G401 (cell line): Measurements from ENCODE around the gene FUT8. TPM values are rescaled to one million over a fixed set of nuclear protein-coding genes. Genes with fewer than 3 reads are reported as not detected.
"Not testable (repeated sequence)": the region's sequence is repeated elsewhere in the genome, so short reads cannot be mapped to it uniquely, and the experiment has no call there.

Experiments used
- DNase-seq: peaks from one replicate; pipeline ENCODE4 v3.0.0-alpha.2; 2015; ENCODE audit warnings: low spot score
- in situ Hi-C: cut with HindIII; loops from 2 replicates; pipeline ENCODE4 v1.10.0; 2016; ENCODE audit warnings: low sequenced_read_pairs, mixed read lengths
- total RNA-seq: library from RNA; depleted of rRNA; stranded (reverse); fragments of >200 nt; shearing (Covaris generic); gene quantifications from 2 replicates; pipeline ENCODE4 v1.2.3, GENCODE V29; 2014

The FUT8 gene
- total RNA-seq, 1 experiment from 2014 or later, result 43.1 TPM

DNA sequence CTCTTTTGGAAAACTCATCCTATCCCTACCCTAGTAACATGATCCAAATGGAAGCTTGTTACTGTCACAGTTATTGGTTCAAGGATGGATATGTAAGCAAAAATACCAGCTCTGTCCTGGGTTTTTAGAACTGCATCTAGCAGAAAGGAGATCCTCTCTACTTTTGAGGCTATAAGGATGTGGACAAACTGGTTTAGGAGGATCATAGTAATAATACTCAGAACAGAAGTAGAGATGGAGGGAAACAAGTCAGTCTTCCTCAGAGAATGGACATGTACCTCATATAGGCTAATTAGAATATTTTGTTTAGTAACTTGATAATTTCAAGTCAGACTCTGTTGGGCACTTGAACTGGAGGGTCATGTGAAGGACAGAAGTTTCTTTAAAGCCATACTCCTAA is 26.6 kb downstream of the FUT8 start:
- DNase-seq, result no peak
- in situ Hi-C loops, result no loop called here

DNA sequence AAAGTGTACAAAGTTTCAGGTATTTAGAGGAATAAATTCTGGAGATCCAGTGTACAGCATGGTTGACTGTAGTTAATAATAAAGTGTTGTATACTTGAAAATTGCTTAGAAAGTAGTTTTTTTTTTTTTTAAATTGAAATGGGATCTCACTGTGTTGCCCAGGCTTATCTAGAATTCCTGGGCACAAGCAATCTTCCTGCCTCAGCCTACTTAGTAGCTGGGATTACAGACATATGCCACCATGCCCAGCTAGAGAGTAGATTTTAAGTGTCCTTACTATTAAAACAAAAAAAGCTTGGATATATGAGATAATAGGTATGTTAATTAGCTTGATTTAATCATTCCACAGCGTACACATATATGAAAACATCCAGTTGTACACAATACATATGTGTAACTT is 27.7 kb downstream of the FUT8 start:
- DNase-seq, result no peak
- in situ Hi-C loops, result no loop called here

DNA sequence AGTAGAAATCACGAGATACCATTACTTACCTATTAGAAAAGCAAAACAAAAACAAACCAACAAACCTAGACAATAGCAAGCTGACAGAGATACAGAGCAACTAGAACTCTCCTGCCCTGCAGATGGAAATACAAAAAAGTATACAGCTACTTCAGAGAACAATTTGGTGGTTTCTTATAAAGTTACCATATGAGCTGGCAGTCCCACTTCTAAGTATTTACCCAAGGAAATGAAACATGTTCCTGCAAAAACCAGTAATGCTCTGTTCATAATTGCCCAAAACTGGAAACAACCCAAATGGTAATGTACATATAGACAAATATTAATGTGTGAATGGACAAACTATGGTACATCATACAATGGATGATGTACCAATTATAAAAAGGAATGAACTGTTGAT is 31.7 kb downstream of the FUT8 start:
- in situ Hi-C loops, result no loop called here

DNA sequence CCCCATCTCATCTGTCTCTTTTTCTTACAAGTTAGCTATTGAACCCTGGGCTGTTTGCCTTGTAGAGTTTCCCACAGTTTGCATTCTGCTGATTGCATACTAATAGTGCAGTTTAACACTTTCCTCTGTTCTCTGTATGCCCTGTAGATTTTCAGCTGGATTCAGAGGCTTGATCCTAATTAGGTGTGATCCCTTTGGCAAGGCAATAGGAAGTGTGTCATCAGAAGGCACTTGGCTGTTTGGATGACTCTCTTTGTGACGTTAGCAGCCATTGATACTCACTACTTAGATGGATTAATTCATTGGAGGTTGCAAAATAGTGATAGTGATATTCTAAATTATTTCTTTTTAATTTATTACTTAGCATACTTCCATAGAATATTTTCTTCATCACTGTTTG is 33.6 kb downstream of the FUT8 start:
- DNase-seq, result peak; percentile 43
- in situ Hi-C loops, result no loop called here

More for the DNA sequence above, 31.7 kb downstream of the FUT8 start:
- DNase-seq, result no peak

DNA sequence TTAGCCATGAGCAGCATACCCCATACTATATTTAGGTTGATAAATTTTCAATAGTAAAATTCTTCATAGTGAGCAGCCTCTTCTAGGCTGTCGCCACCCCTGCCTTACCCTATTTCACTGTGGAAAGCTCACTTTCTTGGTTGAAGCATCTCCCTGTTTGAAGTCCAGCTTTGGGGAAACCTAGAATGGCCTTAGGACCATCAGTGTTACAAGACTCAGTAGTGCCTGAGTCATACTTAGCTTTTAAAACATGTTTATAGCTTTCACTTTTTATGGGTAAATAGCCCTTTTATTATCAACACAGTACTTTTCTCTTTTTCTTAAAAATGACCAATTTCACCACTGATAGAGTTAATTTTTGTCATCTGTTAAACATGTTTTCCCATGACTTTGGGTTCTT is 37.1 kb downstream of the FUT8 start:
- DNase-seq, result no peak
- in situ Hi-C loops, result no loop called here

DNA sequence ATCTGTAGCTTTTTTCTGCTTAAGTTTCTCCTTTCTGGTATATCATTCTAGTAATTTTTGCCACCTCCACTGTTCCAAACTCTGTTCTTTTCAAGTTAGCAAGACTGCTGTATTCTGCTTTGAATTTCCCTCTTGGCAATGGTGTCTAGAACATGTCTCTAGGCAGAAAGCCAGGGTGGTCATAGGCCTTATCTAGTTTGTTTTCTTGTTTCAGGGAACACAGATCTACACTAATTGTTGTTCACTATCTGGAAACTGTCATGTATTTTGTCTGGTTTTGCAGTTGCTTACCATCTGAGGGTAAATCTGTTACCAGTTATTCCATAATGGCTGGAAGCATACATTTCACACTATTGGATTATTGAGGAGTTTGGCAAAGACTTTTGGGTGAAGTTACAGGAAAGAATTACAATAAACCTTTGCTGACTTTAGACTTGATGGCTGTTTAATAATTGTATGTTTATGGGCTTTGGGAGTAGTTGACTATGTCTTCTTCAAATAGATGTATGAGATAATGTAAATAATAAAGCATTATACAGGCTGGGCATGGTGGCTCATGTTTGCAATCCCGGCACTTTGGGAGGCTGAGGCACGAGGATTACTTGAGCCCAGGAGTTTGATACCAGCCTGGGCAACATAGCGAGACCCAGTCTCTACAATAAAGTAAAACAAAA is 41.4 kb downstream of the FUT8 start:
- DNase-seq, result no peak
- in situ Hi-C loops, result no loop called here

DNA sequence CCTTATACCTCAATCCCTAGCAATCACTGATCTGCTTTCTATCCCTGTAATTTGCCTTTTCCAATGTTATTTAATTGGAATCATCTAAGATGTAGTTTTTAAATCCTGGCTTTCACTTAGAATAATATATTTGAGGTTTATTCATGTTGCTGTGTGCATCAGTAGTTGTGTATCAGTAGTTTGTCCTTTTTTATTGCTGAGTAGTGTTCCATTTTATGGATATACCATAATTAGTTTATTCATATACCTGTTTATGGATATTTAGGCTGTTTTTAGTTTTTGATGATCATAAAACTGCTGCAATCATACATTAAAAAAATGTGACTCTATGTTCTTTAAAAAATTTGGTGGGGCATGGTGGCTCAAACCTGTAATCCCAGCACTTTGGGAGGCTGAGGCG is 43.7 kb downstream of the FUT8 start:
- in situ Hi-C loops, result no loop called here

DNA sequence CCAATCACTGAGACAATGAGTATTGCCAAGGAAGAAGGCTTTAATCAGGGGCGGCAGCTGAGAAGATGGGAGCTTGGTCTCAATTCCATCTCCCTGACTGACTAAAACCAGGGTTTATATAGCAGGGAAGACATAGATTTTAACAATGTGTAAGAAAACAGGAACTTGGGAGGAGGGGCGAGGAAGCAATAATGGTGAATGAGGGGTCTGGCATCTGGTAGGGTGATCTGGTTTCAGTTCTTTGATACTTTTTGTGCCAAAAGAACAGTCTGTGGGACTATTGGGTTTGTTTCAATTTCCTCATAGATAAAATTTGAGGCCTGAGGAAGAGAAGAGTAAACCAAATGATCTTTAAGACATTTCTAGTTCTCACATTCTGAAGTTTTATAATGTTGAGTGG is 49.2 kb downstream of the FUT8 start:
- in situ Hi-C loops, result no loop called here
- no peak for DNase-seq

More for the DNA sequence above, 43.7 kb downstream of the FUT8 start:
- DNase-seq, result no peak

DNA sequence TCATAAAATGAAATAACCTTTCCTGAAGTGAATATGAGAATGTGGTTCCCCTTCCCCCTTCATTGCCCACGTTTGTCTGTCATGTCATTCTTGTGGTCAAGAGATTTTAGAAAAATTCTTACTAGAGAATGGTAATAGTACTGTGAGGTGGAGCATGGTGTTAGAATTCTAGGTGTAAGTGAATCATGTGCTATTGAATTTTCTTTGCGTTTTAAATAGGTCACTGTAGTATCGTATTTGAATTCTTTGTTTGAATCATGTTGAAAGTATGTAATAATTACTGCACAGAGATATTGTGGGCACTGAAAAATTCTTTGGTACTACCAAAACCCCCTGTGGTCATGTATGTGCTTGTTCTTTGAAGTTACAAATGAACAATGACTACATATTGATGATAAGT is 49.9 kb downstream of the FUT8 start:
- no peak for DNase-seq
- in situ Hi-C loops, result no loop called here

DNA sequence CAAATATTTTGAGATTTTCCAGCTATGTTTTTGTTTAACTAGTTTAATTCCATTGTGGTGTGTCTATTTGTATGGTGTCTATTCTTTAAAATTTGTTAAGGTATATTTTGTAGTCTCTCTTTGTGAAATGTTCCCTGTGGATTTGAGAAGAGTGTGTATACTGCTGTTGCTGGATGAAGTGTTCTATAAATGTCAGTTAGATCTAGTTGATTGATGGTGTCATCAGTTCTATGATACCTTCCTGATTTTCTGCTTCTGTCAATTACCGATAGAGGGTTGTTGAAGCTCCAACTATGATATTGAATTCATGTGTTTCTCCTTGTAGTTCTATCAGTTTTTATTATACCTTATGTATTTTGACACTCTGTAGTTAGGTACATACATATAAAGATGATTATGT is 53.1 kb downstream of the FUT8 start:
- in situ Hi-C loops, result no loop called here
- DNase-seq, result no peak

DNA sequence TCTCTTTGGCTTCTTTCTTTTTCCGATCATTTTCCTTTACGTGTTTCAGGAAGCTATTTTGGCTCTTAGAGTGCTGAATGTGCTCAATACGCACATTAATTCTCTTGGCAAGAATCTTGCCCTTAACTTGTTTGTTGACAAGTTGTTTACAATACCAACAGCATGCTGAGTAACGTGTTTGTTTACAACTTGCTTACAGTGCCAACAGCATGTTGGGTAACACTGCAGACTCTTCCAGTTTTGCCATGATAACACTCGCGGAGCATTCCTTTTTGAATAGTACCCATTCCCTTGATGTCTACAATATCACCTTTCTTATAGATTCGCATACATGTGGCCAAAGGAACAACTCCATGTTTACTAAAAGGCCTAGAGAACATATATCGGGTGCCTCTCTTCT is 55.4 kb downstream of the FUT8 start:
- DNase-seq, in situ Hi-C loops: not testable (repeated sequence)

DNA sequence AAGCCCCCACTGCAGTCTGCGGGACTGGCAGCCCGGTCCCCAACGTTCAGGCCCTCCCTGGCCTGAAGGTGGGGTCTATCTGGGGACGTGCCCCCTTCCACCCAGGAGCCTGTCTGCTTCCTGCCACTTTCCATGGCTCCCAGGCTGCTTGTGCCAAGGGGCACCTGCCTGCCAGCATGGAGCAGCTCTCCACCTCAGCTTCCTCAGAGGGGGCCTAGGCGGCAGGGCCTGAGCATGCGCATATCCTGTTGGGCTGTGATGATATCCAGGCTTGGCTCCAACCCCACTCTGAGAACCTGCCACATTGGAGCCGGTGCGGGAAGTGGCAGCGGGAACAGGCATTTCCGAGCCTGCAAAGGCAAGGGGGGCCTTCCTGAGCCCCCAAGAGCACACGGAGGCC is 57.4 kb downstream of the FUT8 start:
- peak; percentile 57 for DNase-seq

DNA sequence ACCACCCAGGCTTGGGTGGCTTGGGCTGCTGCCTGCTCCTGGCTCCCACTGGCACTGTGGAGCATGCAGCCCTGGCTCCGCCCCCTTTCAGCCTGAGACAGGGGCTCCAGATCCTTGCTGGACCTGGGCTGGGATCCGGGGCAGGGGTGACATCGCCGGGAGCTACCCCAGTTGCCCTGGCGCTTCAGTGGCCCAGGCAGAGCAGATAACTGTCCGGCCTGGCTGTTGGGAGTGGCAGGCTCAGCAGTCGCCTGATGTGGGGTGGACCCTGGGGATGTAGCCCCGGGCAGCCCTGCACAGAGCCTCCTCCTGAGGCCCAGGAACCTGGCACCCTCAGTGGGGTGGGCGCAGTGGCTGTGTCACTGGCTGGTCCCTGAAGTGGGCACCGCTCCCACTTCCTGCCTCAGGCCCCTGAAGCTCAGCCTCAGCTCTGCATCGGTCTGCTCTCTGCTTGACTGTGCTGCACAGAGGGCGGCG is 57.9 kb downstream of the FUT8 start:
- no peak for DNase-seq
- in situ Hi-C loops, result no loop called here

More for the DNA sequence above, 57.4 kb downstream of the FUT8 start:
- in situ Hi-C loops, result no loop called here

DNA sequence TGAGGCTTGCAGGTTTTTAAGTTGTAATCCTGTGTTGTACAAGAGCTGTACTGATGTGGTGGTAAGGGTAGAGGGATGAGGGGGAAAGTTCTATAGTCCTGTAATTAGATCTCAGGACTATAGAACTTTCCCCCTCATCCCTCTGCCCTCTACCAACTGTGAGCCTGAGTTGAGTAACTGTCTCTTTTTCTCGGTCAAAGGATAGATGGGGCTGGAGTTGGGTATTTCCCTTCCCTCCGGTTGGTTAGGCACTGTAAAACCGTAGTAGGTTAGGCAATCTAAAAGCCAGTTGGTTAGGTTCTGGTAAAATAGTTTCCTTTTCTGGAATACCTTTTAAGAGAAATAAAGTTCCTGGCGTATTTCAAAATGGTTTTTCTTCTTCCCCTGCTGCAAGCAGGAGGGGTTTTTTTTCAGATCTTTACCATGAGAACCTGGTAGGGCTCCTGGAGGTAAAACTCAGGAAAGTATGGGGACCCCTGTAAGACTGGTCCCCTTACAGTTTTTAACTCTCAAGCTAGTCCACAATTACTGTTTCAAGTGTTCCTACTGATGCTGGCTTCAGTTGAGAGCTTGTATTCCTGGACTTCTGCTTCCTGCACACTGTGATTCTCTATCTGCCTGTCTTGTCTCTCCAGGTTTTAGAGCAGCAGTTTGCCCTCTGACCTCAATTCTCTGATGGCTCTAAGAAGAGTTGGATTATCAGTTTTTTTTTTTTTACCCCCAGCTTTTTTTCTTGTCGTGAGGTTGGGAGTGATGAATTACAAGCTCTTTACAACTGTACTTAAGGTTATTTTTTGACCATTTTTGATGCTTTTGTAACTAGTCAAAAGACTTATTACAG is 58.7 kb downstream of the FUT8 start:
- in situ Hi-C loops, result no loop called here
- DNase-seq, result no peak

DNA sequence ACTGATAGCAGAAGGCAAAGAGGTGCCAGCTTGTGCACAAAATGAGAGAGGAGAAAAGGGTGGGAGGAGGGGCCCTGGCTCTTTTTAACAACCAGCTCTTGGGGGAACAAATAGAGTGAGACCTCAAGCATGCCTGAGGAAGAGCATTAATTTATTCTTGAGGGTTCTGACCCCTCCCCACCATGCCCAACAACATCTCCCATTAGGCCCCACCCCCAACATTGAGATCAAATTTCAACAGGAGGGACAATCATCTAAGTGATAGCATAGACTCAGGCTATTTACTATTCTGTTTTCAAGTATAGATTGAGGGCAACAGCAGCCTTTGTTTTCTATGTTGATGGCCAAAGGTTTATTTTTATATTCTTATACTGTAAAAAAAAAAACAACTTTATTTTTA is 59.7 kb downstream of the FUT8 start:
- in situ Hi-C loops, result no loop called here
- no peak for DNase-seq

DNA sequence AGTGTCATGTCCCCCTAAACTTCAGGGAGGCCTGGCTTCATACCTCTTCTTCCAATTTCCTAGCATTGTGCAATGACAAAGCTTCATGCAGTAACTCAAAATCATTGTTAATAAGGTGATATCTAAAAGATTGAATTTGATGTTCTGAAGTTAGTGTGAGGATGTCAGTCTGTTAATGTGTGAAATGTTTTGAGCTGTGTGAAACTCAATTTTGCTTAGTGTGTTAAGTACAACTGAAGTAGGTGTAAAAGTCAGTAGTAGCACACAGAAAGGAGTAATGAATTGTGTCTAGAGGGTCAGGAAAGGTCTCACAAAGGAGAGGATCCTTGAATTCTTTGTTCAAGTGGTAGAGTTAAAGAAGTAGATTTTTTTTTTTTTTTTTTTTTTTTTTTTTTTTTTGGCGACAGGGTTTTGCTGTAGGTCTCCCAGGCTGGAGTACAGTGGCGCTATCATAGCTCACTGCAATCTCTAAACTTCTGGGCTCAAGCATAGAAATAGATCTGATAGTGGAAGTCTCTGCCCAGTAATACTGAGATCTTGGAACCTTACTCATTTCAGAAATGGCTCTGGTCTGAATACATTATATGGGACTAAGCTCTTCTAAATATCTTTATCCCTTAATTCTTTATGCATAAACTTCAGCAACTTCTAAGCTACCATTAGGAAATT is 63.9 kb downstream of the FUT8 start:
- DNase-seq, result no peak
- in situ Hi-C loops, result no loop called here

DNA sequence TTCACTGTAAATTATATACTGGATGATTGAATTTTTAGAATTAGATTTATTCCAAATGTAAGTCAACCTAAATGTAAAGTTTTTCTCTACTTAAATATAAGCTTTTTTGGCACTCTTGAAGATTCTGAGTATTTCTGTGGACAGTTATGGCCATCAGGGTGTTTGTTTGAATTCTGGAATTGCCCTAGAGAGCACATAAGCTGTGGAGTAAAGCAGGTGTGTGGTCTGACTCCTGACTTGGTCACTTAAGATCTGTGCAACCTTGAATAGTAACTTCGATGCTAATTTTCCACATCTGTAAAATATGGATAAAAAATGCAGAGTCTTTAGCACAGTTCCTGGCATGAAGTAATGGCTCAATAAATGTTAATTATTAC is 64.4 kb downstream of the FUT8 start:
- DNase-seq, result no peak
- in situ Hi-C loops, result no loop called here

DNA sequence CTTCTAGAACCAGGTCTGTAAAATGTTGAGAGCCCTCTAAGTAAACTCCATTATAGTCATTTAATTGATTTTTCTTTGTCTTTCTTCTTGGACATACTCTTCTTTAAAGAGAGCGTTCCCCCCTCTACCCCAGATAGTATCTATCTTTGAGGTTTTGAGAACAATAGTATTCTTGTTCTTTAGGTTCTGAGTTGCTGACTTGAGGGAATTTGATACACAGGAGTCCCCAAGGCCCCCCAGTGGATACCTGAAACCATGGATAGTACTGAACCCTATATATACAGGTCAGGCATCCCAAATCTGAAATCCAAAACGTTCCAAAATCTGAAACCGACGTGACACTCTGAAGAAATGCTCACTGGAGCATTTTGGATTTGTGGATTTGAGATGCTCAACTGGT is 65.5 kb downstream of the FUT8 start:
- no peak for DNase-seq
- in situ Hi-C loops, result no loop called here

DNA sequence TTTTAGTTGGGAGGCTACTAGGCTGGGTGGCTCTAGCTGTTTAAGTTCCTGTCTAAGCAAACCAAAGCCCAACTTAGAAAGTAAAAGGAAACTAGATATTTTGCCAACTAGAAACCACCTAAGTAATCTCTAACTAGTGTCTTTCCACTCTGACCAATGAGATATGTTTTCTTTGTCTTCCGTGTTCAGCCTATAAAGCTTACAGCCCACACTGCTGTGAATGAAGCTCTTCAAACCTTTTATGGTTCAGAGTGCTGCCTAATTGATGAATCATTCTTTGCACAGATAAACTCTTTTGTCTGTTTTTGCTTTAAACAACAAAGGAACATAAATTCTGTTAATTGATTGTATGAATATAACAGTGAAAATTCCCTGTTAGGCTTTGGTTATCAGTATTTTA is 66.1 kb downstream of the FUT8 start:
- no peak for DNase-seq
- in situ Hi-C loops, result no loop called here

DNA sequence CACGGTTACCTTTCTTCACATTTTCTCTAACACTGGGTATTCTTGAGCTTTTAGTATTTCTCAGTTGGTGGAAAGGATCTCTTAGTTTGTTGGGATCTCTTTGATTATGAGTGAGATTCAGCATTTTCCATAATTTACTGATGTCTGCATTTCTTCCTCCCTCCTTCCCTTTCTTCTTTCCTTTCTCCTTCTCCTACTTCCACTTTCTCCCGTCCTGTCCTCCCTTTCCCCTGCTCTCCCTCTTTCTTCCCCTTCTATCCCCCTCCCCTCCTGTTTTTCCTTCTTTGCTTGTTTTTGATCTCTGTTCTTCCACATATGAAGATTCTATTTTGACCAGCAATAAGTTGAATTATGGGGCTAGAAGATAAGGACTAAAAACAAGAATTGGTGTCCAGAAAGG is 66.9 kb downstream of the FUT8 start:
- no peak for DNase-seq
- in situ Hi-C loops, result no loop called here
